CD4-positive, alpha-beta T cell treated with Interferon alpha-2 for 1 hour (primary cell): Measurements from ENCODE around the gene KHK.

Experiments
- DNase-seq, 2 donors: peaks; one replicate each; pipeline ENCODE4 v3.0.0-alpha.2; 2020 to 2022

The KHK gene

DNA sequence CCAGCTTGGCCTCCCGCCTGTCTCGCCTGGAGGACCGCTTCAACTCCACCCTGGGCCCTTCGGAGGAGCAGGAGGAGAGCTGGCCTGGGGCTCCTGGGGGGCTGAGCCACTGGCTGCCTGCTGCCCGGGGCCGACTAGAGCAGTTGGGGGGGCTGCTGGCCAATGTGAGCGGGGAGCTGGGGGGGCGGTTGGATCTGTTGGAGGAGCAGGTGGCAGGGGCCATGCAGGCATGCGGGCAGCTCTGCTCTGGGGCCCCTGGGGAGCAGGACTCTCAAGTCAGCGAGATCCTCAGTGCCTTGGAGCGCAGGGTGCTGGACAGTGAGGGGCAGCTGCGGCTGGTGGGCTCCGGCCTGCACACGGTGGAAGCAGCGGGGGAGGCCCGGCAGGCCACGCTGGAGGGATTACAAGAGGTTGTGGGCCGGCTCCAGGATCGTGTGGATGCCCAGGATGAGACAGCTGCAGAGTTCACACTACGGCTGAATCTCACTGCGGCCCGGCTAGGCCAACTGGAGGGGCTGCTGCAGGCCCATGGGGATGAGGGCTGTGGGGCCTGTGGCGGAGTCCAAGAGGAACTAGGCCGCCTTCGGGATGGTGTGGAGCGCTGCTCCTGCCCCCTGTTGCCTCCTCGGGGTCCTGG is 3.7 kb upstream of the KHK start:
- no peak for DNase-seq

DNA sequence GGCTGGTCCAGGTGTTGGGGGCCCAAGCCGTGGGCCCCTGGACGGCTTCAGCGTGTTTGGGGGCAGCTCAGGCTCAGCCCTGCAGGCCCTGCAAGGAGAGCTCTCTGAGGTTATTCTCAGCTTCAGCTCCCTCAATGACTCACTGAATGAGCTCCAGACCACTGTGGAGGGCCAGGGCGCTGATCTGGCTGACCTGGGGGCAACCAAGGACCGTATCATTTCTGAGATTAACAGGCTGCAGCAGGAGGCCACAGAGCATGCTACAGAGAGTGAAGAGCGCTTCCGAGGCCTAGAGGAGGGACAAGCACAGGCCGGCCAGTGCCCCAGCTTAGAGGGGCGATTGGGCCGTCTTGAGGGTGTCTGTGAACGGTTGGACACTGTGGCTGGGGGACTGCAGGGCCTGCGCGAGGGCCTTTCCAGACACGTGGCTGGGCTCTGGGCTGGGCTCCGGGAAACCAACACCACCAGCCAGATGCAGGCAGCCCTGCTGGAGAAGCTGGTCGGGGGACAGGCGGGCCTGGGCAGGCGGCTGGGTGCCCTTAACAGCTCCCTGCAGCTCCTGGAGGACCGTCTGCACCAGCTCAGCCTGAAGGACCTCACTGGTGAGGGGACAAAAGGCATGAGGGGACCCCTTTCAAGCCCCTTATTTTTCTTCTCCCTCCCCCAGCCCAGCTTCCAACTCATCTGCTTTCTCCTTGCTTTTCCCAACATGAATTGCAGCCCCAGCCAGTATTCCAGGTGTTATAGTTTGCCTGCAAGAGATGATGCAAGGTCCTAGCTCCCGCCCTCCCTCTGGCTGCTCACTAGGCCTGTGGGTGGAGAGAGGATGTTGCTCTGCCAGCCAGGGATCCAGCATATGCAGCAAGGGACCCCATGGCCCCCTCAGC is 2.9 kb upstream of the KHK start:
- no peak for DNase-seq

DNA sequence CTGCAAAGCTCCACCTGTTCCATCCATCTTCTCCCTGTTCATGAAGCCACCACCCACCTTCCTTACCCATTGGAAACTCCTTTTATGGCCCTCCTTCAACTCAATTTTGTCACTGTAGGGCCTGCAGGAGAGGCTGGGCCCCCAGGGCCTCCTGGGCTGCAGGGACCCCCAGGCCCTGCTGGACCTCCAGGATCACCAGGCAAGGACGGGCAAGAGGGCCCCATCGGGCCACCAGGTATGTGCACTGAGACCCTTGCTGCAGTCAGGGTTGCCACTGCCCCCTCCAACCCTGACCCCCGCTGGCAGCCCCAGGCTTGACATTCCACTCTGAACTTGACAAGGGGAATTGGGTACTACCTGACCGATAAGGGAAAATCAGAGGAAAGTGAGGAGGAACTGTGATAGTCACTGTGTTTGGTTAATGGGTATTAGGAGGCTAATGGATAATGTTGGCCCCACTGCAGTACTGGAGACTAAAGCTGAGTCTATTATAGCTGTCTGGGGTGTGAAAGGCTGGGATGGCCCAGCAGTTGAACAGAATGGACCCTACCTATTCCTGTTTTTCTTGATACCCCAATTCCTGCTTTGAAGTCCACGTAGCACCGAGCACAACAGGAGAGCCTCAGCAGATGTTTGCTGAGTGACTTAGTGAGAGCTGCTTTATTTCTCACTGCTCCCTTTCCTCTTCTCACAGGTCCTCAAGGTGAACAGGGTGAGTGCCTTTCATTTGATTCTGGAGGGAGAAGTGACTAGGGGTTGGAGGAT is 2.1 kb upstream of the KHK start:
- no peak for DNase-seq

DNA sequence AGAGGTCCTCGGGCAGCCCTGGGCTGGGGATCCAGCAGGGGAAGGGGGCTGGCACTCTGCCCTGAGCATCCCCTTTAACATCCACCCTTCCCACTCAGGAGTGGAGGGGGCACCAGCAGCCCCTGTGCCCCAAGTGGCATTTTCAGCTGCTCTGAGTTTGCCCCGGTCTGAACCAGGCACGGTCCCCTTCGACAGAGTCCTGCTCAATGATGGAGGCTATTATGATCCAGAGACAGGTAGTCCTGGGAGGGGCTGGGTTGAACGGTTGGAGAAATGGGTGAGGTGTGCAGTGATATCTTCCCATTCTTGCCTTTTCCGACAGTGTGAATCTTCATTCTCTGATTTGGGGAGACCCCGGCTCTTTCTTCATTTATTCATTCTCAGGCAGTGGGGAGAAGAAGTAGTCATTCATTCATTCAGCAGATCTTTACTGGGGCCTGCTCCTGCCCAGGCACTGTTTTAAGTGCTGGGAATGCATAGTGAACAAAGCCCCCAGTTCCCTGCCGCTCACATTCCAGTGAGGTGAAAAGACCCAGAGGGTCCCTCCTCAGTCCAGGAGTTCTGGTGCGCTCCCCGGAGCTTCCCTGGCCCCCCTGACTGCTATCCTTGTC is 1.4 kb upstream of the KHK start:
- DNase-seq: no peak

DNA sequence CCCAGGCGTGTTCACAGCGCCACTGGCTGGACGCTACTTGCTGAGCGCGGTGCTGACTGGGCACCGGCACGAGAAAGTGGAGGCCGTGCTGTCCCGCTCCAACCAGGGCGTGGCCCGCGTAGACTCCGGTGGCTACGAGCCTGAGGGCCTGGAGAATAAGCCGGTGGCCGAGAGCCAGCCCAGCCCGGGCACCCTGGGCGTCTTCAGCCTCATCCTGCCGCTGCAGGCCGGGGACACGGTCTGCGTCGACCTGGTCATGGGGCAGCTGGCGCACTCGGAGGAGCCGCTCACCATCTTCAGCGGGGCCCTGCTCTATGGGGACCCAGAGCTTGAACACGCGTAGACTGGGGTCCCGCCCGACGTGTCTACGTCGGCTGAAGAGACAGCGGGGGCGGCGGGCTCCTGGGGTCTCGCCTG is 891 bp upstream of the KHK start:
- DNase-seq: peak; percentile 14 to 29

DNA sequence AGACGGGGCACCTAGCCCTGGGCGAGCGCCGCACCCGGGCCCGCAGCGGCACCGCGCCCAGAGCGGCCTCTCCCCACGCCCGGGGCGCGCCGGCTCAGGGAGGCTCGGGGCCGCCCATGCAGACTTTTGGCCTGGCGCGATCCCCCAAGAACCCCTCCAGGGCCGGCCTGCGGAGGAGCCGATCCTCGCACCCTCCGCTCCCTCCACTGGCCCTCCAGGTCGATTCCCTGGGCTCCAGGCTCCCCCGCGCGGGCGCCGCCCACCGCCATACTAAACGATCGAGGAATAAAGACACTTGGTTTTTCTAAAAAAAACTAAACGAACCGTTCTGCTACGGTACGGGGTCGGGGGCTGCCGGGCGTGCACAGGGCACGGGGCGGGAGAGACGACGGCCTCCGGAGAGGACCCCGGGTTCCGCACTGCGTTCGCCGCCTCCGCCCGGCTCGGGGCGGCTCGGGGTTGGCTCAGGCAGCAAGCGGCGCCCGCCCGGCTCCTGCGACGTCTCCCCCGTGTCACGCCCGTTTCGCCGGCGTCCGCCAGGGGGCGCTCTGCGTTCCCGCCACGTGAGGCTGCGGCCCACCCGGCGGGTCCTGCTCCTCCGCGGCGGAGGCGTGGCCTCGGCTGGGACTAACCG is 365 bp upstream of the KHK start:
- DNase-seq: peak; percentile 97 to 98

DNA sequence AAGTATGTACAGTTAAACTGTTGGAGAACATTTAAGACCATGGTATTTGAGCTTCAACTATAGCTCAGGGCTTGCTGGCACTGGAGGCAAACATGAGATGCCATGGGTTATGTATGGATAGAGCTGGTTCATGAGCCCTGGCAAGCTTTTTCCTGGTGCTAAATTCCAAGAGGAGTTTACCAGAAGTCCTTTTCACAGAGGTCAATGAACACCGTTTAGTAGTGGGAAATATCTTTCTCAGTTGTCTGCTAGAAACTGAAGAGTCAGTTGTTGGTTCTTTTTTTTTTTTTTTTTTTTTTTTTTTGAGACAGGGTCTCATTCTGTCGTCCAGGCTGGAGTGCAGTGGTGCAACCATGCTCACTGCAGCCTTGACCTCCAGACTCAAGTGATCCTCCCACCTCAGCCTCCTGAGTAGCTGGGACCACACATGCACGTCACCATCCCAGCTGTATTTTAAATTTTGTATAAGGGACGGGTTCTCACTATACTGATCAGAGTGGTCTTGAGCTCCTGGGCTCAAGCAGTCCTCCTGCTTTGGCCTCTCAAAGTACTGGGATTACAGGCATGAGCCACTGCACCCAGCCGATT is 1.3 kb downstream of the KHK start:
- DNase-seq: no peak

DNA sequence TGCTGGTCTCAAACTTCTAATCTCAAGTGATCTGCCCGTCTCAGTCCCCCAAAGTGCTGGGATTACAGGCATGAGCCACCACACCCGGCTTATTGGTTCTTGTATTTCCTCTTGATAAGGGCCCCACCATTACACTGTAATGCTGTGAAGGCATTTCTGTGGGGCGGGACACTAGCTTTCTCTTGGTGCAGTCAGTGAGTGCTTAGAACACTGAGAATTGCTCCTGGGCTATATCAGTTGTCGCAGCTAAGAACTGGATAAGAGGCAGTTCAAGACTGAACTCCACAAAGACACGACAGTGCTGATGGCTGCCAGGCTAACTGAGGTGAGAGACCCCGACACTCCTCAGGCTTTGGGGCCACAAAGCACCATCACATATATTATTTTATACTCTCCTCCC is 2.1 kb downstream of the KHK start:
- DNase-seq: no peak

DNA sequence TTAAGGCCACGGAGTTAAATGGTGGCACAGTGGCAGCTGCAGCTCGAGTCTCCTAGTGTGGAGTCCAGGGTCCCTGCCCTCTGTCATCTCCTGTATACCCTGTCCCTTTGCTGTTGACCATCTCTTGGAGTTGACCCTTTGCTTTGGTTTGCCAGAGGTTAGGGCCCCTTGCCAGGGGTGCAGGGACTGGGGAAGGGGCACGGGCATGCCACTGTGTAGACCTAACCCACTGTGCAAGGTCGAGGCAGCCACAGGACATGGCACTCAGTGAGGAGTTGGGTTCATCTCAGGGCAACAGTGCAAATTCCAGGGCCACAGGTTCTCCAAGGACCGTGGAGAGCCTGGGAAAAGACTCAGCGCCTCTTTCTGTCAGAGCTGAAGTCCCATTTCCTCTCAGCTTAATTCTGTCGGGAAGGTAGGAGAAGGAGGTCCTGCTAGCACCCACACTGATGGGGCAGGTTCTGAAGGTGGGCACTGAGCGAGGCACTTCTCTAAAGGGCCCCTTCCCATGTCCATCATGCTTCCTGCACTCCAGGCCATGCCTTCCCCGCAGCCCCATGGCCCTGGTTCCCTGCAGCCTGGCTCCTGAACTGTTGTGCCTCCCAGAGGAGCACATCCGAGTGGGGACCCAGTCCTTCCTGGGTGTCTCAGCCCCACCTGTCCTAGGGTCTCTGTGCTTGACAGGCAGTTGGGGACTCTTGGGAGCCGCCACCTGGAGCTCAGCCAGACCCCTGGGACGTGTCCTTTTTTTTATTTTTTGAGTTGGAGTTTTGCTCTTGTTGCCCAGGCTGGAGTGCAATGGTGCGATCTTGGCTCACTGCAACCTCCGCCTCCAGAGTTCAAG is 2.8 kb downstream of the KHK start:
- DNase-seq: no peak

DNA sequence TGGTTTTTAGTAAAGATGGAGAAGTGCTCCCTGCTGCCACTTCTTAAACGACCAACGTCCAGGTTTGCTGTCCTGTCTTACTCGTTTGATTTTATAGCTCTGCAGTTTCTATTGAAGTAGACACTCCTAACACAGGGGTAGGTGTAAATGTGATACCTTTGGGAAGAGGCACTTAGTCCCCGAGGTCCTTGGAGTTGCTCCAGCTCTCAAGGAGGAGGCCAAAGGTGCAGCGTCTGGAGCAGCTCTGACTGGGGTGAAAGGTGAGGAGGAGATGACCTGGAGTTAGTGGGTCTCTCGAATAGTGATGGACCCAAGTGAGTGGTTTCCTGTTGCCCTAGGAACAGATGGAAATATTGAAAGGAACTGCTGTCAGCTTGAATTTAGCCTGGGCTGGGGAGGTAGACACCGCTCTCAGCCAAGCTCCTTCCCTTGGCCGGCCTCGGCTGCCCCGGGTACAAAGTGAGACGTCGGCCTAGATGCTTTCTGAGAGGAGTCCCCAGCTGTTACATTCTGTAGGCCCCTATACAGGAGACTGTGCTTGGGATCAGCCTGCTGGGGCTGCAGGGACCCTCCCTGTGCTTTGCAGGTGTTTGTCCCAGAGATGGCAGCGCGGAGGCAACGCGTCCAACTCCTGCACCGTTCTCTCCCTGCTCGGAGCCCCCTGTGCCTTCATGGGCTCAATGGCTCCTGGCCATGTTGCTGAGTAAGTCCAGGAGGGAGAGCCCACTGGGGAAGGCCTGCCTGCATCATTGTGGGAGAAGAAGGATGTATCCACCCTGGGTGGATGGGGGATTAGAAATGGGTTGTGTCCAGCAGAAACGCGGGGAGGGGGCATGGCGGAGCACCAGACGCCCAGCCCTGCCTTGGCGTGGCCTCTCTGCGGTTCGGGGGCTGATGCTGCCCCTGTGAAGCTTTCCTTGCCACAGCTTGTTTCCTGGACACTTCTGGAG is 5.4 kb downstream of the KHK start:
- no peak for DNase-seq

DNA sequence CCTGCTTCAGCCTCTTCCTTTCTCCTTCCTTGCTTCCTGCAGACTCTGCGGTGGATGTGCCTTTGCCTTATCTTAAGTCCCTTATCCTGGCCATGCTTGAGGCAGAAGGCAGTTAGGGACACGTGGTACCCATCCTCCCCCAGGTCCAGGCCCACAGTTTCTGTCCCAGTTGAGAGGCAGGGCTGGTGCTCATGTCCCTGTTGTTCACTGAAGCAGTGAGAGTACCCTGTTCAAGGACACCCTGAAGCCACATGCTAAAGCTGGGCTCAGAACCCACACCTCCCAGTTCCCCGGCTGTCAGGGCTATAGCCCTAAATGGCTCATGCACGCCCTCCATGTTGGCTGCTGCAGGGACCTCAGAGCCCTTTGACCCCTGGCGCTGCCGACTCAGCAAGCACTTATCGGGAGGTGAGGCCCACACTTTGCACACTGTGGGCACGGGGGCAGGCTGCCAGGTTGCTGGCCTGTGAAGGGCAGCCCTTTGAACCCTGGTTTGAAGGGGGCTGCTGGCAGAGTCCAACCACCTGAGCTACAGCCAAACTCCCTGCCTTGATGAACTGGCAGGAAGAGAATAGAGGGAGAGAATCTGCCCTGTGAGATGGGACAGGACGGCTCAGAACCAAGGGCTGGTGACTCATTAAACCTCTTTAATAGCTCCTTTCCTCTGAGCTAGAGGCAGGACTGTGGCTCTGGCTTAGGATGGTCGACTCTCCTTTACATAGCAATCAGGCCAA is 6.3 kb downstream of the KHK start:
- no peak for DNase-seq

DNA sequence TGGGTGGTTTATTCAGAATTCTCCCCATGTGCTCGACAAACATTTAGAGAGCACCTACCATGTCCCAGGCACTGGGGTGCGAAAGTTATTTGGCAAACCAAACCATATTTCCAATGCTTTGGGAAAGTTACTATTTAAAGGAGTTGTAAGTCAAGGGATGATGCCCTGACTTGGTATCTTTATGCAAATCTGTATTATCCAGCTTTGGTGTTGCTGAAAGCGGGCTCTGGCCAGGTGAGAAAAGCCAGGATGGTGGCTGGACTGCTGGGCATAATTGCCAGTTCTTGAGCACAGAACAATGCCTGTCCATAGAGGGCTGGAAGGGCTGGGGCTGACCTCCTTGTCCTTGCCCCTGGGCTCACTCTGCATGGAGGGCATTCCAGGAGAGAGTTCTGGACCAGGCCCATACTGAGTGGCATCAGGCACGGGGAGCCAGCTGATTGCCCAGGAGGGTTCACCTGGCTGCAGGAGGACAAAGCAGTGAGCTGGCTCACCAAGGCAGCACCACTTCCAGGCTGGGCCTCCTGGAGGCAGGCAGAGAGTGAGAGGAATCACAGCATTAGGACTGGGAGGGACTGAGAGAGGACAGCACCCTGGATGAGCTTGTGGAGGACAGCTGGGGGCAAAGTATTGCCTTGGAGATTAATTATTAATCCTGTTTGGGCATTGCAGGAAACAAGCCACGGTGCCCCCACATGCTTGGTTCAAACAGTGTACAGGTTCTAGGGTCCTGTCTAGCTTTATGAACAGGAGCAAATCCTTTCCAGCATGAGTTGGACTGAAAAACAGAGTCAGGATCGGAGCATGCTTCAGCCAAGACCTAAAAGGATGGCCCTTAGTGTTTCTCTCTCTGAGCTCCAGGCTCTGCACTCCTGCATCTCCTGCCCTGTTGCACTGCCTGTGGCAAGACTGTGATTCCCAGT is 7.1 kb downstream of the KHK start:
- no peak for DNase-seq

DNA sequence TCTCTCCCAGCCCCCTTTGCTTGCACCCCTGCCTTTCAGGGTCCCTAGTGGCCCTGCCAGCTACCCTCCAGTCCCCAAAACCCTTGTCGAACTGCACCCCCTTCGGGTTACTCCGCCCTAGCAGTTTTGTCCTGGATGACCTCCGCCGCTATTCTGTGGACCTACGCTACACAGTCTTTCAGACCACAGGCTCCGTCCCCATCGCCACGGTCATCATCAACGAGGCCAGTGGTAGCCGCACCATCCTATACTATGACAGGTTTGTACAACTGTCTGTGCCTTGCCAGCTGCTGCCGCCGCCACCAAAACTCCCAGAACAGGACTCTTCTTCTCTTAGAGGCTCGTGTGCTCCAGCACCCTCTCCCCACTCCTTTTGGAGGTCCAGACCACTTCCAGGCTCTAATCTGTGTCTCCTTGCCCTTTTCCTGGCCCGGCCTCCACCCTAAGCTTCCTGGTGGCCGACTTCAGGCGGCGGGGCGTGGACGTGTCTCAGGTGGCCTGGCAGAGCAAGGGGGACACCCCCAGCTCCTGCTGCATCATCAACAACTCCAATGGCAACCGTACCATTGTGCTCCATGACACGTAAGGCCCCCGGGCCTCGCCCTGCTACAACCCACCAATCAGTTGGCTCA is 7.9 kb downstream of the KHK start:
- no peak for DNase-seq

DNA sequence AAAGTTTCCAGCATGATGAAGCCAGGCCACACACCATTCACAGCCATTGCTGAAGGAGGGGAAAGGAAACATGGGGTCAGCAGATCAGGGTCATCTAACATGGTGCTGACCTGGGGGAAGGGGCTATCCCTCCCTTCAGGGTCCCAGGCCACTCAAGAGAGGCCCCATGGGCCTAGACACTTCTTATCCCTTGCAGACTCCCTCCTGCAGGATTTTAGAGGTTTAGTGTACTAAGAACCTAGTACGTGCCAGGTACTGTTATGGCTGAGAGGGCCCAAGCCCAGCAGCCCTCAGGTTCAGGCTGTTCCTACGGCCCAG is 8.8 kb downstream of the KHK start:
- no peak for DNase-seq

DNA sequence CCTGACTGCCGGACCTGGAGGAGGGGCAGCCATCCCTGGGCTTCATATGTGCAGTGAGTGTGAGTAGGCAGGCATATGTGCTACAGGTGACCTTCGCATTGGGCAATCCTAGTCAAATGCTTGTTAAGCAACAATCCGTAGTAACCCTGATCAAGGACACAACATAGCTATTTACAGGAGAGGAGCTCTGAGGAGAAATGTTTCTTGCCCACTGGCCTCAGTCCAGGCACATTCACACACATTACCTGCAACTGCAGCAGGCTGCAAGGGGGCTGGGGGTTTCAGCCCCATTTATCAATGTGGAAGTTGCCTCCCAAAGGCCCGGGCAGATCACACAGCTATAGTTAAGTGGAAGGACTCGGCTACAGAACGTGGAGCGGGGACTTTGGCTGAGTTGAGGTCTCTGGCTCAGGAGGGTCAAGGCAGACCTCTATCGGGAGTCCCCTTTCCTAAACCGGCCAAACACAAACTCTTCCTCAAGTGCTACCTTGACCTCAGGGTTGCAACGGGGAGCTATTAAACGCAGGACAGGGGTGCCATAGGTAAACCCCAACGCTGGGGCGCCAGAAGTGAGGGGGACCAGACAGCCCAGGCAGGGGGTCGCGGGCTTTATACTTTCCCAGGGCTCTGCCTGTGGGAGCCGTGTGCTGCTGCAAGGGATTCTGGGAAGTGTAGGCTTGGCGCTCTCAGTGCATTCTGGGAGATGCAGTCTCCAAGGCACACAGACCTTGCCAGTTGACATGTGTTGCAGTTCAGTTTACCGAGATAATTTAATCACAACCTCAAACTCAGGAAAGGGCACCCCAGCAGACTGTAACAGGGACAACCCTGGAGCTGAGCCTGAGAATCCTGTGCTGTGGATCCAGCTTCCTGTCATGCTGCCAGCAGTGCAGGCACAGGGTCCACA is 9.4 kb downstream of the KHK start:
- peak; percentile 47 to 57 for DNase-seq

DNA sequence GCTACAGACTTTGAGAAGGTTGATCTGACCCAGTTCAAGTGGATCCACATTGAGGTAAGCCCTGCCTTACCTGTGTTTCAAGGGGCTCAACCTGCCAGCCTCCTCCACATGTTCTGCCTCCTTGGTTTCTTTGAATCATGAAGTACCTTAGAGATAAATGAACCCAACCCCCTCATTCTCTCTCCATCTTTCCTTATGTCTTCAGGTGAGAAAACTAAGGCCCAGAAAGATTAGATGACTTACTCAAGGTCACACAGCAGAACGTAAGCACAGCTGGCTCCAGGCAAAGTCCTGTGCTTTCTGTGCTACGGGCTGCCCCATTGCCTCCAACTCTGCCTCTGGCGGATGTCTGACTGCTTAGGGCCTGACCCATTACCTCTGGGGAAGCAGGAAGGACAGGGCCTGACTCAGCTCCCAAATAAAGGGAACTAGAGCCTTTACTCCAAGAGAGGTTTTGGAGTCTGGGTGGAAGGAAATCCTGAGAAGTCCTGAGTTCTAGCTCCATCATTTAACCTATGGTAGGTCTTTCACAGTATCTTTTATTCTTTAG is 10.3 kb downstream of the KHK start:
- no peak for DNase-seq

DNA sequence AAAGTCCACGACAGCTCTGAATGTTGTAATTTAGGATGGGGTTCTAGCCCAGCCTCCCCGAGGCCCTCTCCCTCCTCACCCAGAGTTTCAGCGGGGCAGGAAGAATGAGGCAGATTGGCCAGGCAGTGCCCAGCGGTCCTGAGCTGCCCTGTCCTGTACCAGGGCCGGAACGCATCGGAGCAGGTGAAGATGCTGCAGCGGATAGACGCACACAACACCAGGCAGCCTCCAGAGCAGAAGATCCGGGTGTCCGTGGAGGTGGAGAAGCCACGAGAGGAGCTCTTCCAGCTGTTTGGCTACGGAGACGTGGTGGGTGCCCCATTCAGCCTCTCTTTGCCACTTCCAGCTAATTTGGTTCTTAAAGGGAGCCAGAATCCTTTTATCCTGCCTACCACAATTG is 10.8 kb downstream of the KHK start:
- no peak for DNase-seq
